ENCODE measurements around the gene MYL1. TPM values are rescaled to one million over a fixed set of nuclear protein-coding genes. Genes with fewer than 3 reads are reported as not detected.

The MYL1 gene
- total RNA-seq = not detected in 2 replicates

DNA sequence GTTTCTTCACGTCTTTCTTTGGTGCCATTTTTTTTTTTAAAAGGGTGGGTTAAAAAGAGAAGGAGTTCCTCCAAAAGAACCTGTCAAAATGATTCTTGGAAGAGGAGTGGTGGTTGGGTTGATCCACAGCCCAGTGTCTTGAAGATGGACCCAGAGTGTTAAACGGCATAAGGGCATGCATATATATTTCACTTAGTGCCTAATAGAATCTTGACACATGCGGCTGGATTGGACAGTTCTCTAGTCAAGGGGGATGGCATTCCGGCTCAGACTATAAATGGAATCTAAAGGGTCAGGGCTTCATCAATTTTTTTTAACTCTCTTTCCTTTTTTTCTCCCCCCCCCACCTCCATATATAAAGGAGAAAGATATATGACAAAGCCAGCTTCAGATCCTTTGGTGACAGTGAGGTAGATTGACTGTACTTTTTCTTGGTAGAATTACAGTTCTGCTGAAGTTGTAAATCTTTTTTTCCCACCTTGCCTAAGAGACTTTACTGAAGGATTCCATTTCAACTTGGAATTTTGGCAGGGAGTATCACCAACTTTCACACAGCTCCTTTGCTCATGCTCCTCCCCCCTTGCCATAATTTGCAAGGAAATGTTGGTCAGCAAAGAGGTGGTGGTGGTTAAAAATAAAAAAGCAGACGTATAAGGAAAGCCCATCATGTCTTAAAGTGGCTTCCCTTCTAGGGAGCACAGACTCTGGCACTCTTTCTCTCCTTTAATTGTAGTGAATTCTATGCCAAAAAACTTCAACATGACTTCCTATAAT lies at the start of gene MYL1:
Gene MYL1, minus strand, starts transcription at position 160 of the 774 bp plus-strand sequence. Its CDS starts 132 bp downstream, at position 28.

Other genes with a start within 250 kb of the MYL1 start
- 3.7 and 6.1 TPM in 2 replicates for gene KANSL1L, start 143.8 kb downstream of the MYL1 start, total RNA-seq
- under 0.01 TPM in 1 of 2 replicates, not detected in the other for gene ACADL, start 89.7 kb downstream of the MYL1 start, total RNA-seq
- 34.5 and 43.0 TPM in 2 replicates for gene LANCL1, start 161.6 kb upstream of the MYL1 start, total RNA-seq
- 11.0 and 18.5 TPM in 2 replicates for gene CPS1, start 241.4 kb upstream of the MYL1 start, total RNA-seq

Measured in bronchus fibroblast of lung (primary cell).